Eye (tissue), 1 donor: ENCODE results near the gene FAM83F.
"Not testable (repeated sequence)": the region's sequence is repeated elsewhere in the genome, so short reads cannot be mapped to it uniquely, and the experiment has no call there.

Experiments used
- DNase-seq: peaks from one replicate; pipeline ENCODE4 v3.0.0-alpha.2; 2015

The FAM83F gene

DNA sequence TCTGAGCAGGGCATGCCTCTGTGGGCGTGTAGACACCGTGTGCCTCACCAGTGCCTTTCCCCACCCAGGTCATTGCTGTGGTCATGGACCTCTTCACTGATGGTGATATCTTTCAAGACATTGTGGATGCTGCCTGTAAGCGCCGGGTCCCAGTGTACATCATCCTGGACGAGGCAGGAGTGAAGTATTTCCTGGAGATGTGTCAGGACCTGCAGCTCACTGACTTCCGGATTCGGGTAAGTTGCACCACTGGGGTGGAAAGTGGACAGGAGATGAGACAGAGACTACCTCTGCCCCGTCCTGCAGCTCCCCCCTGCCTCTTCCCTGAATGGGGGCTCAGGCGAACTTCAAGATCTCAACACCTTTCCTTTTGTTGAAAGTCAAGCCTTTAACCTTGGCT is 24.3 kb downstream of the FAM83F start:
- DNase-seq, result no peak

GRCh38 chr22:40020956-40021355 is 26.2 kb downstream of the FAM83F start:
- no peak for DNase-seq

- no peak for DNase-seq
These were observed 26.7 kb downstream of the FAM83F start for GRCh38 chr22:40021401-40022000.

- no peak for DNase-seq
These were observed 27.9 kb downstream of the FAM83F start for GRCh38 chr22:40022536-40023240.

- peak; percentile 49 for DNase-seq
These were observed 28.6 kb downstream of the FAM83F start for GRCh38 chr22:40023341-40023841.

DNA sequence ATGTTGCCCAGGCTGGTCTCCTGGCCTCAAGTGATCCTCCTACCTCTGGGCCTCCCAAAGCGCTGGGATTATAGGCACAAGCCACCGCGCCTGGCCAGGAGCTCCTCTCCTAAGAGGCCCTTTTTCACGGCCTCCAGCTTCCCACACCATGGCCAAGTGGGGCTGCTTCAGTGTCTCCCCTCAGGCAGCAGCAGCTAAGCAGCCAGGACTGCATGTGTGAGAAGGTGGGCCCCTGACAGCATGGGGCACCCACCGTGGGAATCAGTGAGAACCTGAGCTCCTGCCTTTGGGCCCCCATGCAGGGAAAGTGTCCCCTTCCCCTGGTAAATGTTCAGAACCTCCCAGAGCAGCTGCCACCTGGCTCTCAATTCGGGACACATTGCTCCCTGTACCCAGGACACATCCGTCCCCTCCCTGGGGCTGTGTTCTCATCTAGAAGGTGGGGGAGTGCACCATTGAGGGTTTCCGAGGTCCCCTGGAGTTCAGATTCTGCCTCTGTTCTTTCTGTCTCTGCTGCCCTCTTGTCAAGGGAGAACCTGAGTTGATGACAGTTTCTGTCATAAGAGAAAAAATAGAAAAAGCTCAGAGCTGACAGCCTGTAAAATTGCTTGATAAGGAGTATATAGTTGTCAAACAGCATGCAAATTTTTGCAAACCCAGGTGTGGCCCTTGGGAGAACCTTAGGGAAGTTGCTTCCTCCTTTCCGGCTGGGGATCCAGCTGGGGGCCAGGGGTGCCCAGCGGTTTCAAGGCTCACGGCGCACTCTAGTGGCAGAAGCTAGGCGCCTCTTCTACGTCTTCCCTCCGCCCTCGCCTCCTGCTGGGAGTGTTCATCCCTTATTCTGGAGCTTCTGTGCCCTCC is 29.7 kb downstream of the FAM83F start:
- DNase-seq, result peak; percentile 84

DNA sequence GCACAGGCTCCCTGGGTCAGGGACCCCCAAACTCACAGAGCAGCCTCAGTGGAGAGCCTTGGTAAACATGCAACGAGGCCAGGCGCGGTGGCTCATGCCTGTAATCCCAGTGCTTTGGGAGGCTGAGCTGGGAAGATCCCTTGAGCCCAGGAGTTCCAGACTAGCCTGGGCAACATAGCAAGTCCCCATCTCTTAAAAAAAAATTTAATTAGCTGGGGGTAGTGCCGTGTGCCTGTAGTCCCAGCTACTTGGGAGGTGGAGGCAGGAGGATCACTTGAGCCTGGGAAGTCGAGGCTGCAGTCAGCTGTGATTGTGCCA is 30.3 kb downstream of the FAM83F start:
- DNase-seq, result not testable (repeated sequence)

- DNase-seq, result no peak
These were observed 31.1 kb downstream of the FAM83F start for GRCh38 chr22:40025856-40026255.

- DNase-seq, result no peak
These were observed 31.9 kb downstream of the FAM83F start for GRCh38 chr22:40026641-40027040.

DNA sequence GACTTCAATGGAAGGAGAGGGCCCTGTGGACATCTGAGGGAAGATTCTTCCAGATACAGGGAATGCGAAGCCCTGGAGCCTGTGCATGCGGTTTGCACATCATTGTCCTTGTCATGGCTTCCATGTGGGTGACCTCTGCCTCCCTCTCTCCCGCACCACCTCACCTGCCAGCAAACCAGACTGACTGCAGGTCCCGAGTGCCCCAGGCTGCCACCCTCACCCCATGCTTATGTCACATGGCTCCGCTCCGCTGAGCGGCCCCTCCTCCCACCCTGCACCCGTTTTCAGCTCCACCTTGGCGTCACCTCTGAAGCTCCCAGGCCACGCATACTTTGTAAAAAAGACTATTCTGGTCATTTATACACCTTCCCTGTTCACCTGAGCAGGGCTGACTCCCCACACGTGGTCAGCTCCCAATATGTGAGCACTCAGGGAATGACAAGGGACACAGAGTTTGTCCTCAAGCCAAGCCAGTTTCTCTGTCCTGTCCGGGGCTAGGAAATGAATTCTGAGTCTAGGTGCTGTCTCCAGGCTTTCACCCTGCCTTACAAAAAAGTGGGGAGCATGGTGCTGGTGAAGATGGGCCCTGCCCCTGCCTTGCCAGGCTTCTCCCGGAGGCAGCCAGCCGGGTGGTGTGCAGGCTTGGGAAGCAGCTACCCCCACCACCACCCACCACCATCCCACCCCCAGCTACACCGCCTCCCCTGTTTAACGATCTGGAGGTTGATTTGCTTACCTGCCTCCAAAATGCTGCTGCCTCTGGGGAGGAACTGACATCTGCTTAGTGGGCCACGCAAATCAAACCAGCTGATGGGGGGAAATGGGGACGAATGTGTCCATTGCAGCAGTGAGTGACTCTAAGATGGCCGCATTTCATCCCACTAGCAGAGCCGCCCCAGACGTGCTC is 32.7 kb downstream of the FAM83F start:
- no peak for DNase-seq

DNA sequence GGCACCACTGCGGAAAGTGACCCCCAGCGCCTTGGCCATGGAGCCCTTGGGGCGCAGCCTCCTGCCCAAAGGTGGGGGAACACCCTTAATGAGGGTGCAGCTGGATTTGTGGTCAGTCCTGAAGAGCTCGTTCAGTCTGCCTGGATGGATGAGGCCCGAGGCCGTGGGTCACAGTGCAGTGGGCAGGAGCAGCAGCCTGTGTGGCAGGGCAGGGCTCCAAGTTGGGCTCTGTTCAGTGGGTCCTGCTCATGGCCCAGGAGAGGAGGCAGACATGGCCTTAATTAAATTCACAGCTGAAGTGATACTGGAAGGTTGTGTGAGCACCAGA is 33.3 kb downstream of the FAM83F start:
- no peak for DNase-seq

- DNase-seq, result no peak
These were observed 34.6 kb downstream of the FAM83F start for GRCh38 chr22:40029189-40029890.

GRCh38 chr22:40030026-40030757 is 35.4 kb downstream of the FAM83F start:
- DNase-seq, result no peak

DNA sequence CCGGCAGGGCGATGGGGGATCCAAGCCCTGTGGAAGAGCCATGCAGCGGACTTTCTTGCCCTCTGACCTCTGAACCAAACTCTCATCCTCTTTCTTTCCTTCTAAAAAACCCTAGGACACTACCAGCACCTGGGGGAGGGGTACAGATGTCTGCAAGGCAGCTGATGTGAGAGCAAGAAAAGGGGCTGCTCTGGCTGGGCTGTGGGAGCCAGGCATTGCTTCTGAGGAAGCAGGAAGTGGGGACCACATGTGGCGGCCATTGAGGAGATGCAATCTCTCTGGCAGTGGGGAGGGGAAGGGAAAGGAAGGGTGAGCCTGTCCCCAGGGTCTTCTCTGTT is 36.0 kb downstream of the FAM83F start:
- no peak for DNase-seq

DNA sequence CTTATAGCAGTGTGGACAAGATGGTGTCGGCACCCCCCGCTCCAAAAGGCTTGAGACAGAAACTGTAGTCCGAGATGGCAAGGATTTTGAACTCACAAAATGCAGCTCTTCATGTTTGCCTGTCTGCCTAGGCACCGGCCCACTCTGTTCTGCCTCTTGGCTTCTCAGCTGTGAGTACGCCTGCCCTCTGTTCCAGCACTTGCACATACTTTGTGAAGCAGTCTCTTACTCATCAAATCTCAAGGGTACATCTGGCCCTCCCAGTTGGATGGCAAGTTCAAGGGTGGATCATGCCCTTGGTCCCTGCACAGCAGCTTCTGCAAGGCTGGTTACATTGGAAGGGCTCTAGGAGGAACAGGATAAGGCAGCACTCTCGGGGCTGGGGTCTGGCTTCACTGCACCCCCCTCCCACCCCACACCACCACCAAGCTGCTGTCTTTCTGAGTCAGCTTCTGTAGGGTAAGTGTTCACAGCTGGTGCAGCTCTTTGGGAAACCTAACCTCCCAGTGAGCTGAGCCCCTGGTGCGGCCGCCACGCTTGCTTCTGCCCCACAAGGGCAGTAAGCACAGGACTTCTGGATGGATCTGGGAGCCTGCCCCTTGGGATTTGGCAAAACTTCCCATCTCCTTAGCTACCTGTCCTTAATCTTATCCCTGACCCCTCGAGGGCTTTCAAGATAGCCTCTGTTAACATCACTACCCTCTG is 37.2 kb downstream of the FAM83F start:
- DNase-seq, result no peak

DNA sequence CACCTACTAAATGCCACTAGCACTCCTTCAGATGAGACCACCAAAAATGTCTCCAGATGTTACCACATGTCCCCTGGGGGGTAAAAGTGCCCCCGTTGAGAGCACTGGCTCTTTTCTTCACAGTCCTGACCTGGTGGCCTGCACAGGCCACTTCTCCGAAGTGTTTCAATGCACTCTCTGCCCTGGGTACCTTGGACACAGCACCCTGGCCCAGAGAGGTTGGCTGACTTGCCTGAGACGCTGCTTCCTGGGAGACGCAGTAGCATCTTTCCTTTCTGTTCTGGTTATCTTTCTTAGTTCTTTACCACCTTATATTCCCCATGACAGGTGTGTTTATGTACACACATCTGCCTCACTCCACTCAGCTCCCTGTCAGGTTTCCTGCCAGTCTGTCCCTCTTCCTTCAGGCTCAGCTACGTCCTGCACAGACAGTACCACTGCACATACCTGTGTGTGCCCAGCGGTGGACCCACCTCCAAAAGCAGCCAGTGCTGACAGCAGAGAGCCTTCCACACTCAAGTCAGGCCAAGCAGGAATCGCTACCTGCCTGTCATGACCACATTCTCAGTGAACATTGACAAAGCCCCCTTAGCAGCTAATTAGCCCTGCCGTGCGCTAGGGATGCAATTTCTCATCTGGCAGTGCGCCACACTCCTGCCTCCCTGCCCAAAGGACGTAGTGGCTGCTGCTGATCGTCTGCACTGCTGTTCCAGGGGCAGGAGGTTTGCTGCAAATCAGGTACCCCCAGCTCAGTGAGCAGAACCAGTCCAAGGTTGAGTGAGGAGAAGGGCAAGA is 39.0 kb downstream of the FAM83F start:
- DNase-seq, result peak; percentile 29

DNA sequence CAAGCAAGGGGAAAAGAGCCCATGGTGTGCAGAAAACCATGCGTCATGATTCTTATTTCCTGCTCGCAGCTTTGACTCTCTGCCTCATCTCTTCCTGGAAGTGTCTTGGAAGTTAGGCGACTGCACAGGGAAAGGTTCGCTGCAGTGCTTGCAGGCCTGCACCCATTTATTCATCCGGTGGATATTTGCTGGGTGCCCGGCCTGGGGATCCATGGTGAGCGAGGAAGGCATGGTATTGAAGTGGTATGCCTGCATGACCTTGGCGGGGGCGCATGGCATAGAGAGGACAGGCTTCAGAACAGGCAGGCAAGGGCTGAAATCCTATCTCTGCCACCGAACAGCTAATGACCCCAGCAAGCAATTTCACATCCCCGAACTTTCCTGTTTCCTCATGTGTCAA is 40.6 kb downstream of the FAM83F start:
- no peak for DNase-seq

- no peak for DNase-seq
These were observed 41.4 kb downstream of the FAM83F start for GRCh38 chr22:40036126-40036525.

DNA sequence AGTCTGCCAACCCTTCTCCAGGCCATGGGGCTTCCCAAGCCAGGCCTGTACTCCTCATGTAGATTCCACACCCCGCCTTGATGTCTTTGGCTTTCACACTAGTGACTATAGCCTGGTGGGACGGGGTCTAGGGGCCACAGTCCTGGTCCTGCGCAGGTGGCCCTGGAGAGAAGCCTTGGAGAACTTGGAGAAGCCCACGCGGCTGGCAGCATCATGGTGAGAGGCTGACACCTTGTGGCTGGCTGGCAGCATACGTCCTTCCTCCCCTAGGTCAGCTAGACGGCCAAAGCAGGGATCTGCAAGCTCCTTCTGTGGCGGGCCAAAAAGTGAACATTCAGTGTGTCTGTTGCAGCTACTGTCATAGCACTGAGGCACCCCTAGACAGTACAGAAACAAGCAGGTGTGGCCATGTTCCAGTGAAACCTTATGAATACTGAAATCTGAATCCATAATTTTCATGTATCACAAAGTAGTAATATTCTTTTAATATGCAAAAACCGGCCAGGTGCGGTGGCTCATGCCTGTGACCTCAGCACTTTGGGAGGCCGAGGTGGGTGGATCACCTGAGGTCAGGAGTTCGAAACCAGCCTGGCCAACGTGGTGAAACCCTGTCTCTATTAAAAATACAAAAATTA is 42.0 kb downstream of the FAM83F start:
- DNase-seq, result peak; percentile 88

DNA sequence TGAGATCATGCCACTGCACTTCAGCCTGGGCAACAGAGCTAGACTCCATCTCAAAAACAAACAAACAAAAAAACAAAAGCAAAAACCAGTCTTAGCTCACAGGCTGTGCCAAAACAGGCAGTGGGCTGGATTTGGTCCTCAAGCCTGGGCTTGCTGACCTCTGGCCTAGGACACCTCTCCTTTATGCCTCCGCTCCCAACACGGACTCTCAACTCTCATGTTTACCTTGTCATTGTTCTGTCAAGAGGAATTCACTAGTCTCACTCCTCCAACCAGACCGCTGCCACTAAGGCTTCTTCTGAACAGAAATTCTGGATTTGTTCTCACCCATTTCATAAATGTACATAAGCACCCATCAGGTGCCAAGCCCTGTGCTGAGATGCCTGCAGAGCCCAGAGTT is 42.6 kb downstream of the FAM83F start:
- DNase-seq, result no peak
